GM21737 (cell line): ENCODE results near the gene BTBD2.

Source experiments
- ATAC-seq: cut with Tn5 transposase; IDR thresholded peaks from one replicate; pipeline ENCODE4 v1.9.1; 2021; ENCODE audit warnings: mild to moderate bottlenecking, moderate library complexity; ENCODE audit not compliant: unreplicated experiment

The BTBD2 gene

DNA sequence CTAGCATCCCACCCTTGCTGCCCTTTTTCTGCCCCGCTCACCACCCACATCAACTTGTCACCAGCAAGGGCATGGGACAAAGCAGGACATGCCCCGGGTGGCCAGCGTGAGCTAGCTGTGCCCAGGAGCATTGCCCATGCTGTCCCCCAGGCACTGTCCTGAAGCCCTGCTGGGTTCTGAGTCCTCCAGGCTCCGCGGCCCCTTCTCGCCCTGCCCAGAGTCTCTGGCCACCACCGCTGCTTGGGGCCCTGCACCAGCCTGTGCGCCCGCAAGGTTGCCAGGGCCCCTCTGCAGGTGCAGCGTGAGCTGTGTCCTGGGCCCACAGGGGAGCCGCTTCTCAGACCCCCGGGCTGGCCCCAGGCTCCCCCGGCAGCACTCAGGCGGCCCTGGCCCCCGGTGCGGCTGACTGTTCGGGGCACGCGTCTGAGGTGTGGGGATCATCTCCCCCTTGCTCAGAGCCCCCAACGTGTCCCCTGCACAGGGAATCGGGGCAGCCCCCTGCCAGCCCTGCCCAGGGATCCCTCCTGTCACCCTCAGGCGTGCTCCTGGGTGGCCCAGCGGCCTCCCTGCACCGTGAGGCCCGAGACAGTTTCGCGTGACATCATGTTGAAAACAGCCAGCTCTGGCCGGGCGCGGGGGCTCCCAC, 70.5 kb downstream of the BTBD2 start:
- ATAC-seq = no peak

- no peak for ATAC-seq
Measured at GRCh38 chr19:1944088-1944915, 71.2 kb downstream of the BTBD2 start.

- ATAC-seq = no peak
Measured at GRCh38 chr19:1943661-1944087, 71.8 kb downstream of the BTBD2 start.

- ATAC-seq = no peak
Measured at GRCh38 chr19:1942934-1943555, 72.5 kb downstream of the BTBD2 start.

DNA sequence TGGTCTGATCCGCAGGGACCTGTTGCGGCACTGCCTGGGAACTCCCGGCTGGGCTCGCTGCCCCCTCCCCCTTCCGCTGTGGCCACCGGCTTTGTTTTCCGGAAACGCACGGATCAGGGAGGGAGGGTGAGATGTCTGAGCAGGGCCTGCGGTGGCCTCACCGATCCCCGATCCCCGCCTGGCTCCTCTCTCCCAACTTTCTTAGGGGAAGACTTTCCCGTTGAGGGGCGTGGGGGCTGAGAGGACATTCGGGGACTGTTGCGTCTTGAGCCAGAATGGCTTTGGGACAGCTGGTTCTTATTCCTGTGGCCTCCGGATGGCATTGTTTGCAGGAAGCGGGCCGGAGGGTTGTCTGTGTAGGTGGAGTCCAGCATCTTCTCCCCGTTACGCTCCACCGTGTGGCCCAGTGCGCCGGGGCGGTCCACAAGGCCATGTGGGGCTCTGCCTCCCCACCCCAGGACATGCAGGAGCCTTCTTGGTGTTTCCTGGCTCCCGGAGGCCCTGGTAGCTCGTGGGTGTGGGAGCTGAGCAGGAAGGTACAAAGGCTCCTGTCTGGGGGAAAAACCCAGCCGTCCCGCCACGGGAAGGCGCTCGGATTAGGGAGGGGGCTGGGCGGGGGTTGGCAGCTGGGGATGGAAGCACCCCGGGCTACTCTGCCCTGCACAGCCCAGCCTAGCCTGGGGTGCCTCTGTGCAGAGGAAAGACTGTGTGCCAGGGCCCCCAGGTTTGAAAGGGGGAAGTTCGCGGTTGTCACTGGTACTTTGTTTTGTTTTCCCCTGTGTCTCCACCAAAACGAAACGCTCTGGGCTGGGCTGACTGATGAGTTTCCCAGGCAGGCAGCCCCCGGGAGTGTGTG, 73.2 kb downstream of the BTBD2 start:
- ATAC-seq = peak; percentile 30

- ATAC-seq = peak; percentile 41
Measured at GRCh38 chr19:1941146-1942077, 74.1 kb downstream of the BTBD2 start, which contains the start of gene CSNK1G2. CSNK1G2 (plus strand) TSS chr19:1941172; CDS start chr19:1969773, 28,601 bp downstream.

DNA sequence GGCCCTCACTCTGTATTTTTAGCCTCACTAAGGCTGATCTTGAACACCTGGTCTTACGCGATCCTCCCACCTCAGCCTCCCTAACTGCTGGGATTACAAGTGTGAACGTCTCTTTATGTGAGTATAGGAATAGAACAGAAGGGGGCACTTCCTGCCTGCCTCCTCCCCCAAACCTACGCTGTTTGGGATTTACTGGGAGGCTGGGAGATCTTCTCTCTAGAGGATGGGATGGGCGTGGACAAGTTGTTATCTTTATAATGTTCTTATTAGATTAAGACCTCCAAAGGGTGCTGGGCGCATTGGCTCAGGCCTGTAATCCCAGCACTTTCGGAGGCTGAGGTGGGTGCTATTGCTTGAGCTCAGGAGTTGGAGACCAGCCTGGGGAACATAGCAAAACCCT, 77.4 kb downstream of the BTBD2 start:
- ATAC-seq = no peak

DNA sequence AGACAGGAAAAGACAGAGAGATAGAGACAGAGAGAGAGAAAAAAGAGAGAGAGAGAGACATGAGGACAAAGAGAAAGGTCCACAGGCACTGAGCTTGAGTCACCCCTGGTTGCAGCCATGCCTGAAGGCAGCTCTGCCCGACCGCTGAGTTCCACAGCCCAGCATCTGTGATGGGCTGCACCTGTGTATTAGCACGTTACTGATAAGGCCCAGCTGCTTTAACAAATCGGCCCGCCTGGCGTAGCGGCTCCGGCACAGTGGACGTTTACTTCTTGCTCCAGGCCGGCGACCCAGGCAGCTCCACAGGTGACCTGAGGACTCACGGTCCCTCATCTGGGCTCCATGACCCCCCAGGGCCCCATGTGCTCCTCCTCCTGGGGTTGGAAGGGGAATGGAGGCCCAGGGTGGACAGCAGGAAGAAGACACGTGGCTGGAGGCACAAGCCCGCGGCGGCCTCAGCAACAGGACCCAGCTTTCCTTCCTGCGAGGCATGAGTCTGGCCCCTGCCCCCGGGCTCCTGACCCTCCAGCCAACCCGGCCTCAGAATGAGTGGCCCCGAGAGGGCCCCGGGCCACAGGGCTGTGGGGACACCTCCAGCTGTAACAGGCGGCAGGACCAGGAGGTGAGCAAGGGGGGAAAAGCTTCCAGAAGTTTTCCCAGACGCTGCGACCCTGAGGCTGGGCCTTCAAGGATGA, 78.5 kb downstream of the BTBD2 start:
- ATAC-seq = no peak

- no peak for ATAC-seq
Measured at GRCh38 chr19:1936430-1936829, 79.1 kb downstream of the BTBD2 start.

GRCh38 chr19:1935484-1936208, 79.9 kb downstream of the BTBD2 start:
- no peak for ATAC-seq
